BJ (cell line): ENCODE results near the gene BASP1. TPM values are rescaled to one million over a fixed set of nuclear protein-coding genes. Genes with fewer than 3 reads are reported as not detected.
A peak's percentile ranks its signal among the peaks of the same experiment; 100 is the strongest.
"Not testable (repeated sequence)": the region's sequence is repeated elsewhere in the genome, so short reads cannot be mapped to it uniquely, and the experiment has no call there.

Experiments used
- CTCF ChIA-PET: fragments of 350-600 bp; formaldehyde crosslinking; extraction: SDS; loops from one replicate; lab custom pipeline; 2021; ENCODE audit warnings: antibody characterized with exemption, inconsistent platforms; lab: Yijun Ruan, JAX
- POLR2A ChIA-PET: fragments of 300-600 bp; sonication (Branson Sonifier 250); formaldehyde crosslinking; extraction: SDS; loops from one replicate; lab custom pipeline; 2021; ENCODE audit warnings: antibody characterized with exemption; lab: Charles Lee
- DNase-seq: peaks from one replicate; pipeline ENCODE4 v3.0.0-alpha.2; 2011; ENCODE audit warnings: low read depth
- H3K27me3 ChIP-seq: 2 replicates; pipeline ENCODE4 v1.6.0; 2011; ENCODE audit warnings: low read length; ENCODE audit not compliant: control insufficient read depth, insufficient read depth
- H3K36me3 ChIP-seq: 2 replicates; pipeline ENCODE4 v1.5.1; 2011; ENCODE audit warnings: low read length; ENCODE audit not compliant: control insufficient read depth, insufficient read depth
- H3K4me3 ChIP-seq: 2 replicates; pipeline ENCODE4 v1.5.1; 2011; ENCODE audit warnings: low read depth, mild to moderate bottlenecking, control low read depth, low read length
- polyA plus RNA-seq: library from polyadenylated mRNA; depleted of rRNA; stranded (reverse); fragments of >200 nt; gene quantifications from 2 replicates; pipeline ENCODE4 v1.2.3, GENCODE V29; 2011
- TF ChIP-seq, protein P1 (sequence below): IDR thresholded peaks from 2 replicates; pipeline ENCODE4 v1.5.1; 2011; ENCODE audit warnings: low read depth, mild to moderate bottlenecking, control low read depth, inconsistent platforms, low read length, moderate library complexity; ENCODE audit not compliant: insufficient read depth

The BASP1 gene
- polyA plus RNA-seq, 1 experiment: 48.7 TPM

DNA sequence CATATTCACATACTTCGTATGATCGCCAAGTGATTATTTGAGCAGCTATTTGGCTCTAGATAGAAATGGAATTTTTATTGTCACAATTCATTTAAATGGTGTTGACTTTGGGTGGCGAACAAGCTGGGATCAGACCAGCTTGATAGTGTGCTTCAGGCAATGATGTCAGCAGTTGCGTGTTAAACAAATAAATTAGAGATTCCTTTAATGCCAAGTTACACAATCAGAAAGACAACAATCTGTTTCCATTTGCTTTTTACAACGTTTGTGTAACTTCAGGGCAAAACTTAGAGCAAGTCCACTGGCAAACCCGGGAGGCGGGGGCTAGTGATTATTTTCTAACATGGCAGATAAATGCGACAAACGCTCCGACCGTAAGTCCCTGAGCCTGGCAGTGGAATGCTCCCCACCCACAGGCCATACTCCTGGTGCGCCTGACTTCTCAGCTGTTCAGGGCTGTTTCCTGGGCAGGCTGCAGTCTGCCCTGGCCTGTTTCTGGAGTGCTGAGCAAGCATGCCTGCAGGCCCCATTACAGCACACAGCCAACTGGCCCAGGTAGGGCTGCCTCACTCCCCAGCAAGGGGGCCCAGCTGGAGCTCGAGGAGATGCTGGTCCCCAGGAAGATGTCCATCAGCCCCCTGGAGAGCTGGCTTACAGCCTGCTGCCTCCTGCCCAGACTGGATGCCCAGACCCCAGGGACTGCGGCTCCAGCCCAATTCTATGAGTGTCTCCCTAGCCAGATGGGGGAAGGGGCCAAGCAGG lies 88.7 kb downstream of the BASP1 start:
- ChIA-PET POLR2A (interaction anchor here (0.5 to 0.6 kb wide), 3 partner anchors 9 to 96 kb away, joined by 3 to 7 read pairs (median 4); no protein-coding TSS in a partner anchor), CTCF (interaction anchor here (1.3 to 1.7 kb wide), 3 partner anchors 16 to 90 kb away, joined by 3 to 4 read pairs (median 4); no protein-coding TSS in a partner anchor)
- Histone ChIP-seq H3K36me3 (no peaks in the 10 kb centered on the region), H3K27me3 (no peaks in the 10 kb centered on the region), H3K4me3 (no peak overlapping the region)
- peak; percentile 77 for DNase-seq
- TF ChIP-seq, protein P1, sequence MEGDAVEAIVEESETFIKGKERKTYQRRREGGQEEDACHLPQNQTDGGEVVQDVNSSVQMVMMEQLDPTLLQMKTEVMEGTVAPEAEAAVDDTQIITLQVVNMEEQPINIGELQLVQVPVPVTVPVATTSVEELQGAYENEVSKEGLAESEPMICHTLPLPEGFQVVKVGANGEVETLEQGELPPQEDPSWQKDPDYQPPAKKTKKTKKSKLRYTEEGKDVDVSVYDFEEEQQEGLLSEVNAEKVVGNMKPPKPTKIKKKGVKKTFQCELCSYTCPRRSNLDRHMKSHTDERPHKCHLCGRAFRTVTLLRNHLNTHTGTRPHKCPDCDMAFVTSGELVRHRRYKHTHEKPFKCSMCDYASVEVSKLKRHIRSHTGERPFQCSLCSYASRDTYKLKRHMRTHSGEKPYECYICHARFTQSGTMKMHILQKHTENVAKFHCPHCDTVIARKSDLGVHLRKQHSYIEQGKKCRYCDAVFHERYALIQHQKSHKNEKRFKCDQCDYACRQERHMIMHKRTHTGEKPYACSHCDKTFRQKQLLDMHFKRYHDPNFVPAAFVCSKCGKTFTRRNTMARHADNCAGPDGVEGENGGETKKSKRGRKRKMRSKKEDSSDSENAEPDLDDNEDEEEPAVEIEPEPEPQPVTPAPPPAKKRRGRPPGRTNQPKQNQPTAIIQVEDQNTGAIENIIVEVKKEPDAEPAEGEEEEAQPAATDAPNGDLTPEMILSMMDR: no peak

DNA sequence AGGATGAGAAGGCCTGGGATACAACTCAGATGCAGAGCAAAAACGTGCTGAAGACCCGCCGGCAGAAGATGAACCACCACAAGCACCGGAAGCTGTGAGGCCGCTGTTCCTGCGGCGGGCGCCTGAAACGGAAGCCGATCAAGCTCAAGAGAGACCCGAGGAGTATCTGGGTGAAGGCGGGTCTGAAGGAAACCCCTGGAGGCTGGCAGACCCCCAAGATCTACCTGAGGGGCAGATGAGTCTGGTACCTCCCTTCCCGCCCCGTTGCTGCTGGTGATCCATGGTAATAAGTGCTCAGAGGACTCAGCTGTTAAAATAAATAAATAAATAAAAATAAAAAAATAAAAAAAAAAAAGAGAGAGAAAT lies 89.3 kb downstream of the BASP1 start:
- POLR2A ChIA-PET: interaction anchor here (0.6 kb wide), 1 partner anchor 9 kb away, joined by 7 read pairs; no protein-coding TSS in a partner anchor
- no peak overlapping the region for H3K4me3 ChIP-seq
- no peak for DNase-seq
- TF ChIP-seq, protein P1: no peak
- no peaks in the 10 kb centered on the region for H3K36me3 ChIP-seq
- CTCF ChIA-PET: interaction anchor here (1.5 to 1.7 kb wide), 2 partner anchors 49 to 90 kb away, joined by 3 to 4 read pairs; no protein-coding TSS in a partner anchor
- no peaks in the 10 kb centered on the region for H3K27me3 ChIP-seq

DNA sequence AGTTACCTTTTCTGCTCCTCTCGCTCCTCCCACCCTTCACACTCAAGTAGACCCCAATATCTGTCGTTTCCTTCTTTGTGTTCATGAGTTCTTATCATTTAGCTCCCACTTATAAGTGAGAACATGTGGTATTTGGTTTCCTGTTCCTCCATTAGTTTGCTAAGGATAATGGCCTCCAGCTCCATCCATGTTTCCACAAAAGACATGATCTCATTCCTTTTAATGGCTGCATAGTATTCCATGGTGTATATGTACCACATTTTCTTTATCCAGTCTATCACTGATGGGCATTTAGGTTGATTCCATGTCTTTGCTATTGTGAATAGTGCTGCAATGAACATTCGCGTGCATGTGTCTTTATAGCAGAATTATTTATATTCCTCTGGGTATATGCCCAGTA lies 90.0 kb downstream of the BASP1 start:
- CTCF ChIA-PET, H3K4me3 ChIP-seq, POLR2A ChIA-PET, H3K36me3 ChIP-seq, H3K27me3 ChIP-seq, DNase-seq: not testable (repeated sequence)

DNA sequence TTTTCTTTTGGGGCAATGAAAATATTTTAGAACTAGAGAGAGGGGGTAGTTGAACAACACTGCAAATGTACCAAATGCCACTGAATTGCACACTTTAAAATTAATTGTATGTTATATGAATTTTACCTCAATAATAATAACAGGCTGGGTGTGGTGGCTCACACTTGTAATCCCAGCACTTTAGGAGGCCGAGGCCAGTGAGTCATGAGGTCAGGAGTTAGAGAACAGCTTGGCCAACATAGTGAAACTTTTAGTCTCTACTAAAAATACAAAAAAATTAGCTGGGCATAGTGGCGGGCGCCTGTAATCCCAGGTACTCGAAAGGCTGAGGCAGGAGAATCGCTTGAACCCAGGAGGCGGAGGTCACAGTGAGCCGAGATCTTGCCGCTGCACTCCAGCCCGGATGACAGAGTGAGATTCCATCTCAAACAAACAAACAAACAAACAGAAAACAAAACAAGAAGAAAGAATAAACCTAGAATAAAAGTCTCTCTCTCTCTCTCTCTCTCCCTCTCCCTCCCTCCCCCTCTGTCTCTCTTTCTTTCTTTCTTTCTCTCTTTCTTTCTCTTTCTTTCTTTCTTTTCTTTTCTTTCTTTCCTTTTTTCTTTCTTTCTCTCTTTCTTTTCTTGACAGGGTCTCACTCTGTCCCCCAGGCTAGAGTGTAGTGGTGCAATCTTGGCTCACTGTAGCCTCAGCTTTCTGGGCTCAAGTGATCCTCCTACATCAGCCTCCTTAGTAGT lies 91.1 kb downstream of the BASP1 start:
- no peaks in the 10 kb centered on the region for H3K36me3 ChIP-seq
- DNase-seq: no peak
- POLR2A ChIA-PET: no interaction called here
- peaks cover 1% of the 10 kb centered on the region; the same call in 1 of the 2 replicates for H3K27me3 ChIP-seq
- TF ChIP-seq, protein P1: no peak
- H3K4me3 ChIP-seq: no peak overlapping the region
- CTCF ChIA-PET: no interaction called here

DNA sequence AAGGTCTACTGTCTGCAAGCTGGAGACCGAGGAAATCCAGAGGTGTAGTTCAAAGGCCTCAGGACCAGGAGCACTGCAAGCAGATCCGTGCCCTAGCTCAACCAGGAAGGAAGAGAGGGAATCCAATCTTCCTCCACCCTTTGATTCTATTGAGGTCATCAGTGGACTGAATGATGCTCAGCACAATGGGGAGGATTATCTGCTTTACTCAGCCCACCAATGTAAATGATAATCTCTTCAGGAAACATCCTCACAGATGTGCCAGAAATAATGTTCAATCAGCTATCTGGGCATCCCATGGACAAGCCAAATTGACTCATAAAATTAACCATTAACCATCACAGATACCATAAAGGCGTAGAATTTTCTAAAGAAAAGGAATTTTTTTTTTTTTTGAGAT lies 92.0 kb downstream of the BASP1 start:
- TF ChIP-seq, protein P1: no peak
- CTCF ChIA-PET: no interaction called here
- POLR2A ChIA-PET: interaction anchor here (0.7 kb wide), 1 partner anchor 92 kb away, joined by 3 read pairs; the partner anchor contains the start of gene BASP1
- Histone ChIP-seq H3K36me3 (no peaks in the 10 kb centered on the region), H3K27me3 (peaks cover 1% of the 10 kb centered on the region; the same call in 1 of the 2 replicates), H3K4me3 (no peak overlapping the region)
- DNase-seq: no peak

DNA sequence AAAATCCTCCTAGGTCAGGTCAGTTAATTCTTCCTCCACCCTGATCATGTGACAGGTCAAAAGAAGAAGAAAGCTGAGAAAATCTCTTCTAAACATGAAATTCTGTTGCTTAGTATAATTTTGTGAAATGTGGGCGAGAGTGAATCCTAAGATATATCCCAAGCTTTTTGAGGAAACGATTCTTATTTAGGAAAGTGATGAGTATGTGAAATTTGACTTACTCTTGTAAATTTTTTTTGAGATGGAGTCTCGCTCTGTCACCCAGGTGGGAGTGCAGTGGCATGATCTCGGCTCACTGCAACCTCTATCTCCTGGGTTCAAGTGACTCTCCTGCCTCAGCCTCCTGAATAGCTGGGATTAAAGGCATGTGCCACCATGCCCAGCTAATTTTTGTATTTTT lies 93.1 kb downstream of the BASP1 start:
- H3K27me3 ChIP-seq, H3K36me3 ChIP-seq, DNase-seq, H3K4me3 ChIP-seq, CTCF ChIA-PET, POLR2A ChIA-PET: not testable (repeated sequence)

DNA sequence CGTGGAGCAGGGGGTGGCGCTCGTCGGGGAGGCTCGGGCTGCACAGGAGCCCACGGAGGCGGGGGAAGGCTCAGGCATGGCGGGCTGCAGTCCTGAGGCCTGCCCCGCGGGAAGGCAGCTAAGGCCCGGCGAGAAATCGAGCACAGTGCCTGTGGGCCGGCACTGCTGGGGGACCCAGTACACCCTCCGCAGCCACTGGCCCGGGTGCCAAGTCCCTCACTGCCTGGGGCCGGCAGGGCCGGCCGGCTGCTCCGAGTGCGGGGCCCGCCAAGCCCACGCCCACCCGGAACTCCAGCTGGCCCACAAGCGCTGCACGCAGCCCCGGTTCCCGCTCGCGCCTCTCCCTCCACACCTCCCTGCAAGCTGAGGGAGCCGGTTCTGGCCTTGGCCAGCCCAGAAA lies 94.4 kb downstream of the BASP1 start:
- H3K36me3 ChIP-seq, H3K27me3 ChIP-seq, POLR2A ChIA-PET, DNase-seq, H3K4me3 ChIP-seq: not testable (repeated sequence)
- CTCF ChIA-PET: interaction anchor here (0.6 kb wide), 1 partner anchor 21 kb away, joined by 3 read pairs; no protein-coding TSS in a partner anchor
